SW480 (cell line): Measurements from ENCODE around the gene INTS11.
"Not testable (repeated sequence)": the region's sequence is repeated elsewhere in the genome, so short reads cannot be mapped to it uniquely, and the experiment has no call there.

Source experiments
- DNase-seq: peaks from one replicate; pipeline ENCODE4 v3.0.0-alpha.2; 2016; ENCODE audit warnings: low spot score

Gene INTS11

DNA sequence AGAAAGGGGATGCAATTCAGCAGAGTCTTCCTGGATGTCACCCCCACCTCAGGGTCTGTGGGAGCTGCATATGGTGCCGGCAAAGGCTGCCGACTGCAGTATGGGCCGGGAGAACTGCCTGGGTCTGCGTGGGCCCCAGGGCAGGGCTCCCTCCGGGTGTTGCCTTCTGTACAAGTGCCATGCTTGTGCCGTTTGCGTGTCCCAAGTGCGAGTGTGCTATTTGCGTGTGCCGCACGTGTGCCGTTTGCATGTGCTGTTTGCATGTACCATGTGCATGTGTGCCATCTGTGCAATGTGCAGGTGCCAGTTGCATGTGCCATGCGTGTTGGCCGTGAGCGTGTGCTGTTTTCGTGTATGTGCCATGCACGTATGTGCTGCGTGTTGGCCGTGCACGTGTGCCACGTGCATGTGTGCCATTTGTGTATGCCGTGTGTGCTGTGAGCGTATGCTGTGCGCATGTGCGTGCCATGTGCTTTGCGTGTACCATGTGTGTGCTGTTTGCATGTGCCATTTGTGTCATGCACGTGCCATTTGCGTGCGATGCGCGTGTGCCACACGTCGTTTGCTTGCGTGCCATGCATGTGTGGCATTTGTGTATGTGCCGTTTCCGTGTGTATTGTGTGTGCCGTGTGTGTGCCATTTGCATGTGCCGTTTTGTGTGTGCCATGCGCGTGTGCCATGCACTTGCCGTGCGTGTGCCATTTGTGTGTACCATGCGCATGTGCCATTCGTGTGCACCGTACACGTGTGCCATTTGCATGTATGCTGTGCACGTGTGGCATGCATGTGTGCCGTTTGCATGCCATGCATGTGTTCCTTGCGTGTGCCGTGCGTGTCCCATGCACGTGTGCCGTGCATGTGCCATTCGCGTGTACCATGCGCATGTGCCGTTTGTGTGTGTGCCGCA, 5.1 kb upstream of the INTS11 start:
- DNase-seq, result no peak

DNA sequence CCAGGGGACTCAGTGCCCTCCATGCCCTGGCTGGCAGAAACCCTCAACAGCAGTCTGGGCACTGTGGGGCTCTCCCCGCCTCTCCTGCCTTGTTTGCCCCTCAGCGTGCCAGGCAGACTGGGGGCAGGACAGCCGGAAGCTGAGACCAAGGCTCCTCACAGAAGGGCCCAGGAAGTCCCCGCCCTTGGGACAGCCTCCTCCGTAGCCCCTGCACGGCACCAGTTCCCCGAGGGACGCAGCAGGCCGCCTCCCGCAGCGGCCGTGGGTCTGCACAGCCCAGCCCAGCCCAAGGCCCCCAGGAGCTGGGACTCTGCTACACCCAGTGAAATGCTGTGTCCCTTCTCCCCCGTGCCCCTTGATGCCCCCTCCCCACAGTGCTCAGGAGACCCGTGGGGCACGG, 3.8 kb upstream of the INTS11 start:
- DNase-seq, result no peak

DNA sequence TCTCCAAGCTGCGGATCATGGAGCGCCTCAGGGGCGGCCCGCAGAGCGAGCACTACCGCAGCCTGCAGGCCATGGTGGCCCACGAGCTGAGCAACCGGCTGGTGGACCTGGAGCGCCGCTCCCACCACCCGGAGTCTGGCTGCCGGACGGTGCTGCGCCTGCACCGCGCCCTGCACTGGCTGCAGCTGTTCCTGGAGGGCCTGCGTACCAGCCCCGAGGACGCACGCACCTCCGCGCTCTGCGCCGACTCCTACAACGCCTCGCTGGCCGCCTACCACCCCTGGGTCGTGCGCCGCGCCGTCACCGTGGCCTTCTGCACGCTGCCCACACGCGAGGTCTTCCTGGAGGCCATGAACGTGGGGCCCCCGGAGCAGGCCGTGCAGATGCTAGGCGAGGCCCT, 2.8 kb upstream of the INTS11 start:
- DNase-seq, result no peak

DNA sequence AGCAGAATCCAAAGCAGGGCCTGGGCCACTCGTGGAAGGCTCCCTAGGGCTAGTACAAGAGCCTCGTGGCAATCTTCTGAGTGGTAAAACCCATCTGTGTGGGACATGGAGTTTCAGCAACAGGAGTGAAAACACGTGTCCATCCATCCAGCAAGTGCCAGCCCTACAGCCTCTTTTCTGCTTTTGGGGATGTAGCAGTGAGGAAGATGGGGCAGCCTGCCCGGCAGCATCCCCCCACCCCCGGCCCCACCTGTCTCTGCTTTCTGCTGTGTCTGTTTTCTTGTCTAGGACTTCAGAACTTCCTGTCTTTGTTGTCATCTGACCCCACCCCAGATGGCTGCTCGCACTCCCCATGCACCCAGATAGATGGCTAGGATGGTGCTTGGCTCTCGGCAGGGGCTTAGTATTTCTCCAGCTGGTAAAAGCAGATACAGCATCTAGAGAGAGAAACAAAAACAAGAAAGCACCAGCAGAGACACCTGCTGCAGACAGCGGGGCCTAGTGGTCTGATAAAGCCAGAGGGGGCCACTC, 1.7 kb upstream of the INTS11 start:
- DNase-seq, result no peak

DNA sequence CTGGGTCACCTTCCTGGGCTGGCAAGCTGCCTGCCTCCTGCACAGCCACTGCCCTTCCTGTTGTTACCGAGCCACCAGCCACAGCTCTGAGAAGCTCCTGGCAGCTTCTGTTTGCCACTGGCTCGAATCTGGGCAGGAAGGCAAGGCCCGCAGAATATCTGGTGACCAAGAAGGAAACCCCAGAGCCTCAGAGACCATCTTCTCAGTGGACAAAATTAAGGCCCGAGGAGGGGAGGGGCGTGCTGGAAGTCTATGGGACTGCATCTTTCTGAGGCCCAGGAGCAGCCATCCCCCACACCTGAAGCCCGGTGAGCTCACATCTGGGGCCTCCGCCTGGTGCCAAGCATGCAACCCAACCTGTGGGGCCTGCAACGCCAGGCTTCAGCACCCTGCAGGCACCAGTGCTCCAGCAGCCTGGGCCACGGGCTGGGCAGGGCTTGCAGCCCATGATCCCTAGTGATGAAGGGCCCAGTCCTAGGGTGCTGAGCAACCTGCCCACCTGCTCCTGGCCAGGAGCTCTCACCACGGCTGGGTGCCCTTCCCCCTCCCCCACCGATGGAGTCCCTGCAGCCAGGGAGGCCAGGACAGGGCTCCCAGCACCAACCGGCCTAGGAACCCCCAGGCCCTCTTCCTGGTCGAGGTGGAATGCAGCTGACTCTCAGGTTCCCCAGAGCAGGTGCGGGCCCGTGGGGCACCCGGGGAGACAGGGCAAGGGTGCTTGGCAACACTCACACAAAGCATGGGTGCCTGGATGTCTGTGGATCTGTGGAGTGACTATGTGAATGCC, 1.0 kb upstream of the INTS11 start:
- no peak for DNase-seq

DNA sequence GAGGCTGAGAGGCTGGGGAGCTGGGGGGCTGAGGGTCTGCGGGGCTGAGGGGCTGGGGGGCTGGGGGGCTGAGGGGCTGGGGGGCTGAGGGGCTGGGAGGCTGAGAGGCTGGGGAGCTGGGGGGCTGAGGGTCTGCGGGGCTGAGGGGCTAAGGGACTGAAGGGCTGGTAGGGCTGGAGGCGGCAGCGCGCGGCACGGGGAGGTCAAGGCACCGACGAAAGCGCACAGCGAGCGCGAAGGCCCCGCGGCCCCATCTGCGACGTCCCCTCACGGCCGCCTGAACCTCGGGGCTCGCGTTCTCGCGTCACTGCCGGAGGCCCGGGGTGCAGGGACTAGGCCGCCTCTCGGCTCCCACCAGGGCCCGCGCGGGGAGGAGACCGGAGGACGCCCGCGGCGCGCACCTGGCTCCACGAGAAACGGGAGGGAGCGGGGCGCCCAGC, 356 bp downstream of the INTS11 start:
- no peak for DNase-seq

DNA sequence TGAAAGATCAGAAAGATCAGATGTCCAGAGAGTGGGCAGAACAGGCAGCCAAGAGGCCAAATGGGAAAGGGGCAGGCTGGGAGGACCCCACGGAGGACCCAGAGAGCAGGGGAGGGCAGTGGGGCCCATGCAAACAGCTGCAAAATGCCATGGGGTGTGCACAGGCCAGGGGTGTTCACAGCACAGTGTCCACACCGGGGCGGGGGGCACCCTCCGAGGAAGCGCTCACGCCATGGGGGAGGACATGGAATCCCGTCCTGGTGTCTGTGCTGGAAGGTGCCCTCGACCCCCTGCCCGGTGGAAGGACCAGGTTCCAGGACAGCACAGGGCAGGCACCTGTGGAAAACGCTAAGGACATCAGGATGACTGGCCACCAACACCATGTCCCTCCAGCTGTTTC, 1.5 kb downstream of the INTS11 start:
- no peak for DNase-seq

DNA sequence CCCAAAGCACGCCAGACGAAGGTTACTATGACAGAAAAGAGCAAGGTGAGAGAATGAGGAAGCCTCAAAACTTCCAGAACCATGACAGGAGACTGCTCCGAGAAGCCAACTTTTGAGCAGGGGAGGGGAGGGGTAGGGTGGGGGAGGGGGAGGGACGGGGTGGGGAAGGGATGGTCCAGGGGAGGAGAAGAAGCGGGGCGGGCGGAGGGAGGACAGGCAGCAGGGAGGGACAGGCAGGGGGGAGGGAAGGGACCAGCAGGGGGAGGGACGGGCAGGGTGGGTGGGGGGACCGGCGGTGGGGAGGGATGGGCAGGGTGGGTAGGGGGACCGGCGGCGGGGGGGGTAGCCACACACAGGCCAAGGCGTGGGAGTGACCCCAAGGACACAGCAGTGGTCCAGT, 2.0 kb downstream of the INTS11 start:
- DNase-seq, result no peak

DNA sequence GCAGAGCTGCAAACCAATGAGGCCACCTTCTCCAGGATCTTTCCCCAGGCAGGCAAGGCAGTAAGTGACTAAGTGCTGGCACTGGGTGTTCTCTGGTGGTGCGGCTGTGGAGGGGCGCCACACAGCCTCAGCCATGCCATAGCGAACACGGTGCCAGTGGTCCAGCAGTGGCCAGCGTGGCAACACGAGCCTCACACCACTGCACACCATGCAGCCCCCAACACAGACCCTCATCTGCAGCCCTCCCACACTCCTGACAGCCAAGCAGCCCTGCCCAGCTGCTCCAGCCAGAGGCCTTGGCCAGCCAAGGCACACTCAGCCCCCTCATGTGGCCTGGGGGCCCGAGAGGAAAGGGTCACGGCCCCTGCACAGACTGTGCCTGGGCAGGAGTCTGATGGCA, 3.0 kb downstream of the INTS11 start:
- DNase-seq, result no peak

DNA sequence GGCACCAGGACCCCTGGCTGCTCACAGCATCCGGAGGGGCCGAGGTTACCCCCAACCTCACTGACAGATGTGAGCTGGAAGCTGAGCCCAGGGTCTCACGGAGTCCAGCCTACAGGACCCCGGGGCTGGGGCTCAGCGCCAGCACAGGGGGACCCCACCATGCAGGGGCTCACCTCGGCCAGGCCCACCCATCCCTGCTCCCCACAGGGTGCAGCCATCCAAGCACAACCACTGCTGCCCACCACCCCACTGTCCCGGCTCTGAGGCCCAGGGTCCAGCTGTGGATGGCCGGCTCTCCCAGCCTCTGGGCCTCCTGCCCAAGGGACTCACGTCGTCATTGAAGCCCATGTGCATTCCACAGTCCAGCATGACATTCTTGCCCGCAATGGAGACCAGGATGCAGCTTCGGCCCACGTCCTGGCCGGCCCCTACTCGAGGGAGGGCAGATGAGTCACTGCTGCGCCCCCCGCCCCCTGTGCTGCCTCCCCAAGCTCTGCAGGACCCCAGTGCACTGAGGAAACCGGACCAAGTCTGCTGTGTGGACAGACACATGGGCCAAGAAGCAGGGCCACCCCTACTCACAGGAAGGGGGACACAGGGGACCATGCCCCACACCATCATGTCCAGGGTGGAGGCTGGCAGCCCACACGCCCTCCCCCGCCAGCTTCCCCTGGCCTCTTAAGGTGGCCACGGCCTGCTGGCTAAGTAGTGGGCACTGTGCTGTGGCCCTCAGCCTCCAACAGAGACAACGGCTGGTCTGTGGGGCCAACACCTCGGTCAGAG, 3.6 kb downstream of the INTS11 start:
- no peak for DNase-seq

DNA sequence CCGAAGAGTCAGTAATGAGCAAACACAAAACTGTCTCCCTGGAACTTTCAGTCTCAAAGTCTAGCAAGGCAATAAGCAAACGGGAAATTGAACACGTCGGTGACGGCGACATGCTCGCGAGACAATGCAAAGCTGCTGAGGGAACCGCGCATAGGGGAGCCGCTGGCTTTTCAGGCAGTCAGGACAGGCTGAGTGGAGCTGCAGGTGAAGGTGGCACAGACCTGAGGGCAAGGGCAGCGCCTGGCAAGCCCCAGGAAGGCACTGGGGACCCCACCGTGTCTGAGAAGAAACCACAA, 4.9 kb downstream of the INTS11 start:
- no peak for DNase-seq

DNA sequence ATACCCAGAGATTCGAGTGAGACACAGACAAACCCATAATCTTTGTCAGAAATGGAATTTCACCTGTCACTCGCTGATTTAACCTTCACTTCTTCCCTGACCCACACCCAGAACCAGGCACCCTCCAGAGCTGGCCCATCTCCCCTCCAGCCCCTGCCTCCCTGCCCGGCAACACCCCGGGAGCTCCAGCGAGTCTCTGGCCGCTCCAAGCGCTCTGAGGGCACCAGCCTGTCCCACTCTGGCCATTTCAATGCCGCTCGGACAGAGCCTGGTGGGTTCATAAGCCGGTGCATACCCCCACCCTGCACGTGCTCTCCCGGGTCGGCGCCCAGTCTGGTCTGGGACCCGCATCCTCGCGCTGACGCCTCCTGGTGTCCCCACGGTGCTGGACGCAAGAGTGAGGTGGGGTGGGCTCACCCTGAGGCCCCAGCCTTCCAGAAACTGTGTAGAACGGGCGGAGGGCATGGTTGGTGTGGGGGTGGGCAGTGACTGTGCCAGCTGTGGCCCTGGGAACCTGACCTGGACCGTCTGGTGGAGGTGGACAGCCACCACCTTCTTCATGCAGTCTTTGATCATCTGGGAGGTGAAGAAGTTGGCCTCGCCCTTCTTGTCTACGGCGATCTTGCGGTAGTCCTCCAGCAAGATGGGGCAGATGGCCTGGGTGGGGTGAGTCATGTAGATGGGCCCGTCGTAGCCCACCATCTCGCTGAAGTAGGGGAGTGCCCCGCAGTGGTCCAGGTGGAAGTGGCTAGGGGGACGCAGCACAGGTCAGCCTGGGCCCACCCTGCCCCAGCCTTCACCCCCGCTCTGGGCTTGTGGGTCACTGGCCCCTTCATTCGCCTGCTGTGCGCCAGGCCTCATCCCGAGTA, 5.4 kb downstream of the INTS11 start:
- no peak for DNase-seq

DNA sequence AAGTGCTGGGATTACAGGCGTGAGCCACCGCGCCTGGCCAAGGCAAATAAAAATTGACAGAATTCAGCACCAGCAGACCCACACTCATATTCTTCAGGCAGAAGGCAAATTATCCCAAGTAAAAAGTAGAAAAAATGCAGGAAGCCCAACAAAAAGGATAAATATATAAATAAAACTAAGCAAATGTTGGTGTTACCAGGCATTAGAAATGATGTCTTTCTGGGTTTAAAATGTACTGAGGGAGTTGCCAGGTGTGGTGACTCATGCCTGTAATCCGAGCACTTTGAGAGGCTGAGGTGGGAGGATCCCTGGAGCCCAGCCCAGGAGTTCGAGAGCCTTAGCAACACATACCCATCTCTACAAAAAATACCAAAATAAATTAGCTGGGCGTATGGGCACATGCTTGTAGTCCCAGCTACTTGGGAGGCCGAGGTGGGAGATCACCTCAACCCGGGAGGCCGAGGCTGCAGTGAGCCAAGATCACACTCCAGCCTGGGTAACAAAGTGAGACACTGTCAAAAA, 6.3 kb downstream of the INTS11 start:
- DNase-seq, result peak; percentile 81

DNA sequence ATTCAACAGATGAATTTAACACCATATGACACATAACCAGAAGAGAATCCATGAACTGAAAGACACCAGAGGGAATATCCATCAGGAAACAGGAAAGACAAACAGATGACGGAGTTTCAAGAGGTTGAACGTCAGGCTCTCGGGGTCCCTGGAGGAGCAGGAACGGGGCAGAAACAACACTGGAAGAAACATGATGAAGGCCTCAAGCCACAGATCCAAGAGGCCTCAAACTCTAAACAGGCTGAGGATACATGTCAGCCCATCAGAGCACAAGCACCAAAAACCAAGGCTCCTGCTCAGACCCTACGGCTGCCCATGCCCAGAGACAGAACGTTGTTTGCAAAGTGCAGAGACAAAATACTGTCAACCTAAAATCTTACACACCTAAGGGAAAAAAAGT, 7.0 kb downstream of the INTS11 start:
- DNase-seq, result no peak

DNA sequence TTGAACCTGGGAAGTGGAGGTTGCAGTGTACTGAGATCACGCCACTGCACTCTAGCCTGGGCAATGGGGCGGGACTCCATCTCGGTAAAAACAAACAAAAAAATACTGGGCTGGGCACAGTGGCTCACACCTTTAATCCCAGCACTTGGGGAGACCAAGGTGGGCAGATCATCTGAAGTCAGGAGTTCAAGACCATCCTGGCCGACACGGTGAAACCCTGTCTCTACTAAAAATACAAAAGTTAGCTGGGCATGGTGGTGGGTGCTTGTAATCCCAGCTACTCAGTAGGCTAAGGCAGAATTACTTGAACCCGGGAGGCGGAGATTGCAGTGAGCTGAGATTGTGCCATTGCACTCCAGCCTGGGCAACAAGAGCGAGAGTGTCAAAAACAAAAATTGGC, 8.3 kb downstream of the INTS11 start:
- DNase-seq, result not testable (repeated sequence)

DNA sequence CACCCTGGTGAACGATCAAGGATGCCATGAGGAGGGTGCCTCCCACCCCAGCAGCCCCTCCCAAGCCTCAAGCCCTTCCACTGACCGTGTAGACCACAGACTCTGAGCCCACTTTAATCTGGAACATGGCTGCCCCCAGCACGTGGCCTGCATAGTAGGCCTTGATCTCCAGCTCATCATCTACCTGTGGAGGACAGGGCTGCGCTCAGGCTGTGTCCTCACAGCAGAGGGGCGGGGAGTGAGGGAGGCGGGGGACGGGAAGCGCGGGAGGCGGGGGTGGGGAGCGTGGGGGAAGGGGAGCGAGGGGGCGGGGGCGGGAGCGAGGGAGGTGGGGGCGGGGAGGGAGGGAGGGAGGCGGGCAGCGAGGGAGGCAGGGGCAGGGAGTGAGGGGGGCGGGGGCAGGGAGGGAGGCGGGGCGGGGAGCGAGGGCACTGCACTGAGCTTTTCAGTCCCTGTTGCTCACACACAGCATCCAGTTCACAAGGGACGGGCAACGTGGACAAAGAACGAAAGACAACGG, 9.0 kb downstream of the INTS11 start:
- no peak for DNase-seq

DNA sequence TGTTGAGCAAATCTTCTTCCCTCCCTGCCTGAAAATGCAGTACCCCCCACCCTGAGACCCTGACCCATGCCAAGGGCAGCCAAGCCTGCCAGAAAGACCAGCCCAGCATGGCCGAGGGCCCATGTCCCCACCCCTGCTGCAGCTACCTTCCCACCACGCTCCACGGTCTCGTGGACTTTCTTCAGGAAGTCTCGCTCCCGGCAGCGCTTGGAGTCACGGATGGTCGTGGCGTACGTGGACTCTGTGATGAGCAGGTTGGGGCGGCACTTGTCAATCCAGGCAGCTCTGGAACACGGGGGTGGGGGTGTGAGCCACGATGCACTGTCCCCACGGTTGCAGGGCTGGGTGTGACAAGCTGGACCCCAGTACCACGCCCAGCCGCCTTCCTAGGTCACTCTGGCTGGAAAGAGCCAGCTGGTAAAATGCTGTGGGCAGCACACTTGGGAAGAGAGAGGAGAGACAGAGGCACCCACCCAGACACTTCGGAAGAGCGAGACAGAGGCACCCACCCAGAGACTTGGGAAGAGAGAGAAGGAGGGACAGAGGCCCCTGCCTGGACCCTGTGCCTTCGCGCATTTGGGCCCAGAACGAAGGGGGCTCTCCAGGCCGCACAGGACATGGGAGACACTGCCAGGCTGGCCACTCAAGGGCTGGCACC, 9.7 kb downstream of the INTS11 start:
- no peak for DNase-seq

DNA sequence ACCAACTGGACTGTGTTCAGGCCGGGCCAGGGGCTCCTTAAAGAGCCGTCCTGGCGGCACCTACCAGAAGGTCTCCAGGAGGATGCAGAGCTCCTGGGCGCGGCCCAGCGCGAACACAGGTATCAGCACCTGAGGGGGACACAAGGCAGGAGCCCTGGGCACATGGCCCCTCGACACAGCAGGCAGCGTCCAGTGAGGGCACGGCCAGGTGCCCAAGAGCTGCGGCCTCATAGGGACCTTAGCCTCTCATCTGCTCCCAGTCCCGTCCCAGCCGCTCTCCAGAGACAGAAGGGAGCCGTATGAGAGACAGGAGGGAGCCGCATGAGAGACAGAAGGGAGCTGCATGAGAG, 10.2 kb downstream of the INTS11 start:
- no peak for DNase-seq

DNA sequence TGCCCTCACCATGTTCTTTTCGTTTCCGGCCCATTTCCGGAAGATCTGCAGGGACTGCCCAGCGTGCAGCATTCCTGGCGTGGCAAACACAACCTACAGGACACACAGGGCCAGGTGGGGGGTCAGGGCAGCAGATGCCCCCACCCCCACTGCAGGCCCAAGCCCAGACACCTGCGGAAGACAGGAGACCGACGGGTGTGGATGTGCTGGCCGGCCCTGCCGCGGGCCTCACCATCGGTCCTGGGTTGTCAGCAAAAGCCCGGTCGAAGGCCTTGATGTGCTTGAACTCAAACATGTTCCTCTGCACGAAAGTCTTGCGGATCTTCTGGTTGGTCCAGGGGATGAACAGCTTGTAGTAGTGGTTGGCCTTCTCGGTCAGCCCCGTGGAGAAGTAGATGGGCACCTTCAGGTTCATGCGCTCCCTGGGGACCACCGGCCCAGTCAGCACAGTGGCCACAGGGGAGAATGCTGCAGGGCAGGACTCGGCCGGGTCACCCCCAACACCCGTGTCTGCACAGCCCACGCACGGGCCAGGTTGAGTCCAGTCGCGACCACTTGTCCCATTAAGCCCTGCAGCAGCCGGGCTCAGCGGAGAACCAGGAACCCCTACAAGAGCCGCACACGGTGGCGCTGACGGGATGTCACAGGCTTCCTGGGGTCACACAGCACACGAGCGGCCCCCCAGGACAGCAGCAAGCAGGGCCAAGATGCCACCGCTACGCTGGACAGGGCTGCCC, 10.8 kb downstream of the INTS11 start:
- DNase-seq, result no peak
